Natural killer cell treated with Interleukin-12 subunit alpha and Interleukin-12 subunit beta and Interleukin-15 and Interleukin-18, amount 100 ng/mL, for 72 hours (primary cell): ENCODE measurements around the gene RETREG3. TPM values are rescaled to one million over a fixed set of nuclear protein-coding genes. Genes with fewer than 3 reads are reported as not detected.
A peak's percentile ranks its signal among the peaks of the same experiment; 100 is the strongest.
"Not testable (repeated sequence)": the region's sequence is repeated elsewhere in the genome, so short reads cannot be mapped to it uniquely, and the experiment has no call there.

ENCODE experiments used
- ATAC-seq, 2 donors: fragments of 150-1000 bp; cut with Tn5 transposase in 1 of 2; sonication (Bioruptor Pico), chemical (Tn5 transposase) in 1 of 2; 2 replicates each; pipeline ENCODE4 v1.10.0; 2021
- DNase-seq: peaks from one replicate; pipeline ENCODE4 v3.0.0; 2022; ENCODE audit warnings: low spot score
- H3K27ac Mint-ChIP-seq, 2 donors: 1 replicate in 1 of 2; 2 replicates in 1 of 2; pipeline ENCODE4 v1.8.0; 2022; ENCODE audit warnings: mixed read lengths in 2 of 2, mild to moderate bottlenecking in 1 of 2, moderate library complexity in 1 of 2
- H3K27me3 Mint-ChIP-seq, 2 donors: 1 replicate in 1 of 2; 2 replicates in 1 of 2; pipeline ENCODE4 v1.8.0; 2022; ENCODE audit warnings: mixed read lengths in 2 of 2
- H3K36me3 Mint-ChIP-seq: one replicate; pipeline ENCODE4 v1.8.0; 2022; ENCODE audit warnings: mixed read lengths
- H3K4me1 Mint-ChIP-seq, 2 donors: 1 replicate in 1 of 2; 2 replicates in 1 of 2; pipeline ENCODE4 v1.8.0; 2022; ENCODE audit warnings: low read depth in 2 of 2, mixed read lengths in 2 of 2, mild to moderate bottlenecking in 1 of 2
- H3K4me3 Mint-ChIP-seq: one replicate; pipeline ENCODE4 v1.8.0; 2022; ENCODE audit warnings: mixed read lengths
- H3K9me3 Mint-ChIP-seq: 2 replicates; pipeline ENCODE4 v1.8.0; 2022; ENCODE audit warnings: mixed read lengths
- total RNA-seq, 2 donors: library from RNA; stranded (reverse); gene quantifications; one replicate each; pipeline ENCODE4 v1.2.3, GENCODE V29; 2022

RETREG3 gene
- total RNA-seq, 2 donors from 2014 or later: 52.9 to 67.3 TPM

- not testable (repeated sequence) for H3K9me3 Mint-ChIP-seq, H3K27ac Mint-ChIP-seq, H3K27me3 Mint-ChIP-seq, ATAC-seq, H3K4me3 Mint-ChIP-seq, DNase-seq, H3K36me3 Mint-ChIP-seq
- H3K4me1 Mint-ChIP-seq: peaks cover 15 to 18% of the 10 kb centered on the region in 2 donors
Observed at GRCh38 chr17:42545755-42546505, 63.2 kb downstream of the RETREG3 start.

- H3K9me3 Mint-ChIP-seq: no peaks in the 10 kb centered on the region
- DNase-seq: no peak
- ATAC-seq: no peak
- H3K4me1 Mint-ChIP-seq: peaks cover 16 to 17% of the 10 kb centered on the region in 2 donors
- no peaks in the 10 kb centered on the region for H3K27me3 Mint-ChIP-seq
- H3K36me3 Mint-ChIP-seq: no peaks in the 10 kb centered on the region
- H3K4me3 Mint-ChIP-seq: no peak overlapping the region
- no peak overlapping the region for H3K27ac Mint-ChIP-seq
Observed at GRCh38 chr17:42544874-42545283, 64.3 kb downstream of the RETREG3 start.

GRCh38 chr17:42543190-42544079 lies 65.7 kb downstream of the RETREG3 start:
- Mint-ChIP-seq H3K4me3 (no peak overlapping the region), H3K27me3 (no peaks in the 10 kb centered on the region), H3K4me1 (peaks cover 8 to 10% of the 10 kb centered on the region in 2 donors), H3K9me3 (no peaks in the 10 kb centered on the region), H3K36me3 (no peaks in the 10 kb centered on the region), H3K27ac (no peak overlapping the region)
- DNase-seq: no peak
- ATAC-seq: no peak

GRCh38 chr17:42541041-42541833 lies 67.9 kb downstream of the RETREG3 start:
- ATAC-seq (peak in 1 of 2 donors; percentile 5), DNase-seq (no peak)
- Mint-ChIP-seq H3K4me3 (no peak overlapping the region), H3K4me1 (peaks cover 18 to 20% of the 10 kb centered on the region in 2 donors), H3K27me3 (no peaks in the 10 kb centered on the region), H3K27ac (peak overlapping the region; percentile 27 to 48), H3K9me3 (no peaks in the 10 kb centered on the region), H3K36me3 (no peaks in the 10 kb centered on the region)

- H3K4me1 Mint-ChIP-seq: peaks cover 23 to 24% of the 10 kb centered on the region in 2 donors
- not testable (repeated sequence) for H3K36me3 Mint-ChIP-seq, H3K27me3 Mint-ChIP-seq, H3K4me3 Mint-ChIP-seq, H3K9me3 Mint-ChIP-seq, DNase-seq, ATAC-seq
- peak overlapping the region; percentile 27 to 48 for H3K27ac Mint-ChIP-seq
Observed at GRCh38 chr17:42540558-42540957, 68.6 kb downstream of the RETREG3 start.

- no peak for DNase-seq
- Mint-ChIP-seq H3K4me3 (no peak overlapping the region), H3K9me3 (no peaks in the 10 kb centered on the region), H3K27ac (peak overlapping the region in 1 of 2 donors; percentile 82), H3K27me3 (no peaks in the 10 kb centered on the region), H3K4me1 (peaks cover 26 to 29% of the 10 kb centered on the region in 2 donors), H3K36me3 (no peaks in the 10 kb centered on the region)
- no peak for ATAC-seq
Observed at GRCh38 chr17:42538482-42538881, 70.7 kb downstream of the RETREG3 start.

GRCh38 chr17:42537826-42538451 lies 71.2 kb downstream of the RETREG3 start:
- Mint-ChIP-seq H3K9me3 (no peaks in the 10 kb centered on the region), H3K27me3 (no peaks in the 10 kb centered on the region), H3K27ac (peak overlapping the region in 1 of 2 donors; percentile 82), H3K4me1 (peaks cover 28 to 31% of the 10 kb centered on the region in 2 donors), H3K36me3 (no peaks in the 10 kb centered on the region), H3K4me3 (peak overlapping the region; percentile 65)
- no peak for ATAC-seq
- no peak for DNase-seq

GRCh38 chr17:42537156-42537805 lies 71.9 kb downstream of the RETREG3 start:
- ATAC-seq (no peak), DNase-seq (no peak)
- Mint-ChIP-seq H3K27ac (peak overlapping the region; percentile 60 to 82), H3K27me3 (no peaks in the 10 kb centered on the region), H3K4me1 (peaks cover 28 to 31% of the 10 kb centered on the region in 2 donors), H3K4me3 (peak overlapping the region; percentile 85), H3K9me3 (no peaks in the 10 kb centered on the region), H3K36me3 (no peaks in the 10 kb centered on the region)

- H3K4me3 Mint-ChIP-seq: peak overlapping the region; percentile 88
- peak; percentile 93 for DNase-seq
- no peaks in the 10 kb centered on the region for H3K36me3 Mint-ChIP-seq
- H3K9me3 Mint-ChIP-seq: no peaks in the 10 kb centered on the region
- H3K4me1 Mint-ChIP-seq: peaks cover 31 to 35% of the 10 kb centered on the region in 2 donors
- peak; percentile 86 to 90 for ATAC-seq
- no peaks in the 10 kb centered on the region for H3K27me3 Mint-ChIP-seq
- H3K27ac Mint-ChIP-seq: peak overlapping the region; percentile 60 to 82
Observed at GRCh38 chr17:42536372-42537155, 72.6 kb downstream of the RETREG3 start.

- H3K27ac Mint-ChIP-seq: peak within 1 kb of the TSS; percentile 68 to 83
- H3K4me1 Mint-ChIP-seq: peaks cover 33 to 35% of the 10 kb centered on the region in 2 donors
Observed at GRCh38 chr17:42536048-42536371, 73.2 kb downstream of the RETREG3 start, which contains the start of gene NAGLU. Gene NAGLU, plus strand, starts transcription at chr17:42536241. Its CDS starts 32 bp downstream, at chr17:42536273.

GRCh38 chr17:42535155-42536047 lies 73.8 kb downstream of the RETREG3 start:
- peak overlapping the region; percentile 68 to 83 for H3K27ac Mint-ChIP-seq
- no peaks in the 10 kb centered on the region for H3K9me3 Mint-ChIP-seq
- H3K4me3 Mint-ChIP-seq: peak overlapping the region; percentile 88
- ATAC-seq: peak in 1 of 2 donors; percentile 0
- no peaks in the 10 kb centered on the region for H3K36me3 Mint-ChIP-seq
- H3K27me3 Mint-ChIP-seq: no peaks in the 10 kb centered on the region
- H3K4me1 Mint-ChIP-seq: peaks cover 34 to 39% of the 10 kb centered on the region in 2 donors
- DNase-seq: no peak

More at GRCh38 chr17:42536048-42536371, 73.2 kb downstream of the RETREG3 start, which contains the start of gene NAGLU:
- peak within 1 kb of the TSS; percentile 88 for H3K4me3 Mint-ChIP-seq
- H3K9me3 Mint-ChIP-seq: no peaks in the 10 kb centered on the region
- H3K27me3 Mint-ChIP-seq: no peaks in the 10 kb centered on the region
- no peaks in the 10 kb centered on the region for H3K36me3 Mint-ChIP-seq
- peak; percentile 96 for ATAC-seq
- DNase-seq: peak; percentile 94
